C4-2B (cell line): ENCODE data around the gene GBA2.

Experiments
- H3K27ac ChIP-seq: fragments of 450-650 bp; 2 replicates; pipeline ENCODE4 v1.5.1; 2017
- CTCF ChIP-seq: fragments of 450-650 bp; conservative IDR thresholded peaks from 2 replicates; pipeline ENCODE4 v1.5.1; 2017; ENCODE audit warnings: mild to moderate bottlenecking
- ZFX ChIP-seq: fragments of 450-650 bp; IDR thresholded peaks from 2 replicates; pipeline ENCODE4 v1.6.1; 2017

Gene GBA2

GRCh38 chr9:35687306-35687705 is 61.7 kb downstream of the GBA2 start:
- no peak overlapping the region for H3K27ac ChIP-seq
- TF ChIP-seq CTCF (no peak), ZFX (no peak)
